SU-DHL-6 (cell line): ENCODE measurements around the gene MKI67.

Experiments used
- H2AFZ ChIP-seq: fragments of 200-600 bp; sonication (generic); 2 replicates; pipeline ENCODE4 v1.6.1; 2014; ENCODE audit warnings: low read depth, mild to moderate bottlenecking, moderate library complexity, mixed read lengths, antibody characterized with exemption, low read length; ENCODE audit not compliant: severe bottlenecking
- H3F3A ChIP-seq: fragments of 200-600 bp; shearing (Covaris generic); 2 replicates; pipeline ENCODE4 v1.6.0; 2016; ENCODE audit warnings: antibody characterized with exemption, mild to moderate bottlenecking; ENCODE audit not compliant: insufficient read depth
- H3K27ac ChIP-seq: fragments of 200-600 bp; sonication (generic); 2 replicates; pipeline ENCODE4 v1.5.1; 2016; ENCODE audit warnings: low read depth, mild to moderate bottlenecking, low read length, moderate library complexity, mixed read lengths
- H3K27me3 ChIP-seq: fragments of 200-600 bp; sonication (generic), shearing (Covaris generic); 2 replicates; pipeline ENCODE4 v1.6.0; 2014; ENCODE audit warnings: mild to moderate bottlenecking, low read length
- H3K36me3 ChIP-seq: fragments of 200-600 bp; sonication (generic); 2 replicates; pipeline ENCODE4 v1.6.1; 2014; ENCODE audit warnings: mild to moderate bottlenecking, low read length, mixed read lengths
- H3K4me2 ChIP-seq: fragments of 300-600, 200-600 bp; shearing (Covaris generic), sonication (generic); 2 replicates; pipeline ENCODE4 v1.6.0; 2014; ENCODE audit warnings: low read length, low read depth, mild to moderate bottlenecking; ENCODE audit not compliant: poor library complexity, severe bottlenecking
- H3K4me3 ChIP-seq: fragments of 200-600 bp; sonication (generic); 2 replicates; pipeline ENCODE4 v1.5.1; 2014; ENCODE audit warnings: antibody characterized with exemption, low read length, mild to moderate bottlenecking, mixed read lengths; ENCODE audit not compliant: insufficient read depth, poor library complexity, severe bottlenecking
- H3K79me2 ChIP-seq: fragments of 200-600 bp; sonication (generic); 2 replicates; pipeline ENCODE4 v1.6.1; 2014; ENCODE audit warnings: mild to moderate bottlenecking, low read length, moderate library complexity; ENCODE audit not compliant: insufficient read depth
- H3K9ac ChIP-seq: fragments of 200-600 bp; sonication (generic); 2 replicates; pipeline ENCODE4 v1.7.0; 2014; ENCODE audit warnings: mild to moderate bottlenecking, low read length
- H3K9me2 ChIP-seq: fragments of 200-600 bp; sonication (generic); replicated peaks from 2 replicates; pipeline ENCODE4 v1.6.1; 2014; ENCODE audit warnings: low read length; ENCODE audit not compliant: insufficient read depth
- H3K9me3 ChIP-seq: fragments of 200-600 bp; sonication (generic); 2 replicates; pipeline ENCODE4 v1.6.1; 2014; ENCODE audit warnings: low read length, mixed read lengths; ENCODE audit not compliant: insufficient read depth
- H4K20me1 ChIP-seq: fragments of 200-600 bp; sonication (generic); 2 replicates; pipeline ENCODE4 v1.6.1; 2014; ENCODE audit warnings: low read depth, mild to moderate bottlenecking, antibody characterized with exemption, low read length, moderate library complexity, mixed read lengths
- EZH2phosphoT487 ChIP-seq: fragments of 200-600 bp; sonication (generic), shearing (Covaris generic); conservative IDR thresholded peaks from 2 replicates; pipeline ENCODE4 v1.6.1; 2018; ENCODE audit warnings: mild to moderate bottlenecking, antibody characterized with exemption, low read length, moderate library complexity, mixed read lengths
- TF ChIP-seq, protein P1 (sequence below): fragments of 200-600 bp; sonication (generic); IDR thresholded peaks from one replicate; pipeline ENCODE4 v1.5.1; 2017; ENCODE audit warnings: antibody characterized with exemption, mild to moderate bottlenecking, low read length, moderate library complexity; ENCODE audit not compliant: insufficient read depth, poor library complexity, severe bottlenecking

MKI67 gene

DNA sequence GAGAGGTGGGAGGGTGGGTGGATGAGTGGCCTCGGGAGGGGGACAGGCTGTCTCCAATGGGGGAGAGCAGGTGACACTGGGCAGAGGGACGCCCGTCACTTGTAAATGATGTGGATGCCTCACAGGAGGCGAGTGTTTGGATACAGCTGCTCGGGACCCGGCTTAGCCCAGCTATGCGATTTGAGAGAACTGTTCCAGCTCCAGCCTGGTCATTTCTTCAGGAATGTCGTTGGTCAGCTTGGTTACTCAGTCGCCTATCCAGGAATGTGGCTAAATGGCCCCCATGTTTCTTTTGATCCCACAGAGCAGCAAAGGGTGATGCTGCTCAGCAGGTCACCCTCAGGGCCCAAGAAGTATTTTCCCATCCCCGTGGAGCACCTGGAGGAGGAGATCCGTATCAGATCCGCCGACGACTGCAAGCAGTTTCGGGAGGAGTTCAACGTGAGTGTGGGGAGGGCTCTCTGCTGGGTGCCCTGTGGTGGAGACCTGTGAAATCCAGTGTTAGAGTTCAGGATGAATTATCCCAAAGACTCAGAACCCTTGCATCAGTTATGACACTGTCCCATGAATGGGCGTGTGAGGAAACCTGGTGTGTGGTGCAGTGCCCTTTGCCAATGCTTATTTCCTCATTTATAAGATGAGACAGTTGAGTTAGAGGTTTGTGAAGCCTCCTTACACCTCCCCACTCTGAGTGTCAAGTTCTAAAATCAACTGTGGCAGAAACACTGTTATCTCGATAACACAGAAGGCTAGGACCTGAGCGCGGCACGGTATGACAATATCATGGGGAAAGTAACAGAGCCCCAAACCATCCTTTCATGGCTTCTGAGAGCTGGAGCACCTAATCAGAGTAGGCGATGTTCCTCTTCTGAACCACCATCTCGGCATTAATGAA is 76.8 kb downstream of the MKI67 start:
- no peaks in the 10 kb centered on the region for H3K9me2 ChIP-seq
- H3K27ac ChIP-seq: no peak overlapping the region
- H3K79me2 ChIP-seq: no peaks in the 10 kb centered on the region
- no peaks in the 10 kb centered on the region for H3K9me3 ChIP-seq
- no peak overlapping the region for H3K4me2 ChIP-seq
- H3K9ac ChIP-seq: no peak overlapping the region
- TF ChIP-seq, protein P1, sequence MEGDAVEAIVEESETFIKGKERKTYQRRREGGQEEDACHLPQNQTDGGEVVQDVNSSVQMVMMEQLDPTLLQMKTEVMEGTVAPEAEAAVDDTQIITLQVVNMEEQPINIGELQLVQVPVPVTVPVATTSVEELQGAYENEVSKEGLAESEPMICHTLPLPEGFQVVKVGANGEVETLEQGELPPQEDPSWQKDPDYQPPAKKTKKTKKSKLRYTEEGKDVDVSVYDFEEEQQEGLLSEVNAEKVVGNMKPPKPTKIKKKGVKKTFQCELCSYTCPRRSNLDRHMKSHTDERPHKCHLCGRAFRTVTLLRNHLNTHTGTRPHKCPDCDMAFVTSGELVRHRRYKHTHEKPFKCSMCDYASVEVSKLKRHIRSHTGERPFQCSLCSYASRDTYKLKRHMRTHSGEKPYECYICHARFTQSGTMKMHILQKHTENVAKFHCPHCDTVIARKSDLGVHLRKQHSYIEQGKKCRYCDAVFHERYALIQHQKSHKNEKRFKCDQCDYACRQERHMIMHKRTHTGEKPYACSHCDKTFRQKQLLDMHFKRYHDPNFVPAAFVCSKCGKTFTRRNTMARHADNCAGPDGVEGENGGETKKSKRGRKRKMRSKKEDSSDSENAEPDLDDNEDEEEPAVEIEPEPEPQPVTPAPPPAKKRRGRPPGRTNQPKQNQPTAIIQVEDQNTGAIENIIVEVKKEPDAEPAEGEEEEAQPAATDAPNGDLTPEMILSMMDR: no peak
- TF ChIP-seq EZH2phosphoT487: no peak
- no peaks in the 10 kb centered on the region for H3K36me3 ChIP-seq
- peaks cover 5% of the 10 kb centered on the region; the same call in 1 of the 2 replicates for H3F3A ChIP-seq
- no peaks in the 10 kb centered on the region for H4K20me1 ChIP-seq
- no peaks in the 10 kb centered on the region for H3K27me3 ChIP-seq
- H2AFZ ChIP-seq: no peak overlapping the region
- H3K4me3 ChIP-seq: no peak overlapping the region

DNA sequence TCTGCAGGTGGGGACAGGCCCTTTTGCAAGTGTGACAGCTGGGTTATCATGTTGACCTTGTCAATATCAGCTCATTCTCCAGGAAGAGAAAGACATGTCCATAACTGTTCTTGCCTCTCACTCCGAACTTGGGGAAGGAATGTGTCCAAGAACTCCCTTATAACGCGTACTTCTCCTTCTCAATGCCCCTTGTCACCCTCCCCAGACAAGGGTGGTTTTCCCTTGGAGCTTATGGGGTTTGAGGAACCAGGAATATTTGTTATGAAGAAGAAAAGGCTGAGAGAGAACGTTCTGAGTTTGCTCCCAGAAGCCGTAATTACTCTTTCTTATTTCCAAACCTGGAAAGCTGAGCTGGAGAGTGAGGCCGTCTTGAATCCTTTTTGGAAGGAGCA is 77.4 kb downstream of the MKI67 start:
- Histone ChIP-seq H4K20me1 (no peaks in the 10 kb centered on the region), H3K4me2 (peak overlapping the region; percentile 78), H3K9me2 (no peaks in the 10 kb centered on the region), H3K4me3 (peak overlapping the region; percentile 53), H3K27ac (no peak overlapping the region), H3F3A (peaks cover 5% of the 10 kb centered on the region; the same call in 1 of the 2 replicates), H3K9ac (0 out of 2 replicates have a peak overlapping the region, but pooled peaks have one; percentile 51), H3K79me2 (no peaks in the 10 kb centered on the region), H2AFZ (no peak overlapping the region), H3K27me3 (no peaks in the 10 kb centered on the region), H3K9me3 (no peaks in the 10 kb centered on the region), H3K36me3 (no peaks in the 10 kb centered on the region)
- TF ChIP-seq EZH2phosphoT487: no peak
- TF ChIP-seq, protein P1: no peak

DNA sequence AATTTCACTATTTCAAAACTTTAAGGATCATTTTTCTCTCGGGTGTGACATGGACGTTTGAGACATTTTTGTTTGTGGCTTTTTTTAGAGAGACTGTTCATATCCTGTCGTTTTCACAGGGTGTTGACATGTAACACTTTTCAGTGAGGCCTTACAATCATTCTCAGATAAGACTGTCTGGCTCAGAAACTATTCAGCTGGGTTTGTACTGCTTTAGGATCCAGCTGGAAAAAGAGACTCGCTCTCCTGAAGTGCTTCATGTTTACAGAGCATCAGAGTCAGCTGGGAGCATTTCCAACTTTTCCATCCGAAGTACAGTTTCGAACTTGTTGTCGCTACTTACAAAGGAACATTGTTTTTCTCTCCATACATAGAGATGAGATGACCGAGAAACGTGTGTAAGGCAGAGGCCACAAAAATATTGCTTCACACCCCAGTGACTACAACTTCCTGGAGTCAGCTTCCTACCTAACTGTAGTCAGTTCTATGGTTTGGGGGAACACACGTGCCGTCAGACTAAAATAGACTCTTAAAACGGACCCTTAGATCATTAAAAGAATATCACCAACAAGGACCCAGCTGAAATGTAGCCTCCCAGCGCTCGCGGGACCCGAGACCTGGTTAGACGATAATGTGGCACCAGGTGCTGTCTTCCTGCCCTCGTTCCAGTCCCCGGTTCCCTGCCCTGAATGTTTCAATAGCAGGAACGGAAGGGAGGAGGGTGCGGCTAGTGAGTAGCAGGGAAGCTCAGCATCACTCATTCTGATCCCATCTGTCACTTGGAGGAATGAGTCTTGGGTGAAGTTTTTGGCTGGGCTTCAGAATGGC is 78.0 kb downstream of the MKI67 start:
- H3K9ac ChIP-seq: peak overlapping the region; percentile 51
- H2AFZ ChIP-seq: peak overlapping the region; percentile 72
- H3K4me2 ChIP-seq: peak overlapping the region; percentile 78

More for the DNA sequence above, 78.0 kb downstream of the MKI67 start:
- H4K20me1 ChIP-seq: no peaks in the 10 kb centered on the region
- no peaks in the 10 kb centered on the region for H3K79me2 ChIP-seq
- no peaks in the 10 kb centered on the region for H3K27me3 ChIP-seq
- no peak for TF ChIP-seq EZH2phosphoT487
- TF ChIP-seq, protein P1: no peak
- peak overlapping the region; percentile 53 for H3K4me3 ChIP-seq
- peaks cover 5% of the 10 kb centered on the region; the same call in 1 of the 2 replicates for H3F3A ChIP-seq
- H3K27ac ChIP-seq: peak overlapping the region; percentile 33; the same call in 1 of the 2 replicates
- no peaks in the 10 kb centered on the region for H3K36me3 ChIP-seq
- no peaks in the 10 kb centered on the region for H3K9me2 ChIP-seq
- H3K9me3 ChIP-seq: no peaks in the 10 kb centered on the region
